ENCODE results near the gene PRND. TPM values are rescaled to one million over a fixed set of nuclear protein-coding genes. Genes with fewer than 3 reads are reported as not detected.
"Not testable (repeated sequence)": the region's sequence is repeated elsewhere in the genome, so short reads cannot be mapped to it uniquely, and the experiment has no call there.

PRND gene
- total RNA-seq, 1 experiment from 2014 or later = not detected

GRCh38 chr20:4765681-4766080 lies 44.0 kb downstream of the PRND start:
- DNase-seq (ENCODE audit: low read depth, low spot score) = no peak
- in situ Hi-C loops (cut with HindIII; ENCODE audit: low pct_unique_long_range_greater_than_20kb, low sequenced_read_pairs) = no loop called here

- no peak for DNase-seq (ENCODE audit: low read depth, low spot score)
- in situ Hi-C loops (cut with HindIII; ENCODE audit: low pct_unique_long_range_greater_than_20kb, low sequenced_read_pairs) = no loop called here
Measured at GRCh38 chr20:4766631-4767030, 44.9 kb downstream of the PRND start.

DNA sequence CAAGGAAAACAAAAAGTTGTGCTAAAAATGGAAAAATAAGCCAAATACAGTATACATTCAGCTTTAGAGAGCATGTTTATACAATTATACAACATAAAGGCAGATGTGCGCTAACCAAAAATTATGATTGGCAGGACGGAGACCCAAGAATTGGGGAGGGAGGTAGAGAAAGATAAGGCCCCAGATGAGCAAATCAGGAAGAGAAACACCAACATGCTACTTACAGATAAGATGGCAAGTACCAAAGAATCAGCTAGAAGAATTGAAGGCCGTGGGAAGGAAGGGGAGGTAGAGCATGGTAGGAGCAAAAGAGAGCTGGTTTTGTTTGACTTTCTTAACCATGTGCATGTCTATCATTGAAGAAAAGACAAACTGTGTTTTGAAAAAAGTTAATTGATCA lies 45.4 kb downstream of the PRND start:
- in situ Hi-C loops (cut with HindIII; ENCODE audit: low pct_unique_long_range_greater_than_20kb, low sequenced_read_pairs) = no loop called here
- DNase-seq (ENCODE audit: low read depth, low spot score) = no peak

GRCh38 chr20:4769328-4769727 lies 47.6 kb downstream of the PRND start:
- in situ Hi-C loops (cut with HindIII; ENCODE audit: low pct_unique_long_range_greater_than_20kb, low sequenced_read_pairs) = no loop called here
- no peak for DNase-seq (ENCODE audit: low read depth, low spot score)

GRCh38 chr20:4770026-4770425 lies 48.3 kb downstream of the PRND start:
- in situ Hi-C loops (cut with HindIII; ENCODE audit: low pct_unique_long_range_greater_than_20kb, low sequenced_read_pairs) = no loop called here
- DNase-seq (ENCODE audit: low read depth, low spot score) = no peak

DNA sequence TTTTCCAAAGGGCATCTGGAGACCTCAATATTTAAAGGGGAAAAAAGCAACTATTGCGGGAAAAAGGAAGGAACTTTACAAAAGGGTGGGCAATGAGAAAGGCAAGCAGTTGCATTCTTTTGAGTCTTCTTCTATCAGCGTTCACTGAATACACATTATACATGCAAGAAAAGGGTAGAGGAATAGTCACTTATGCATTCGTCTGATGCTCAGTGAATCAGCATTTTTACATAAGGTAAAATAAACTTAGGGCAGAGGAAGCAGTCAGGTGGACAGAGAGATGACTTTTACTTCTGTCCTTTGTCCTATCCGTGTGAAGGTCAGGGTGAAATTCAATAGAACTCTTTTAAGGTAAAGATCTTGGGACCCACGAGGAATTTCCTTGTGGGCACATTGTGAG lies 49.3 kb downstream of the PRND start:
- DNase-seq (ENCODE audit: low read depth, low spot score) = no peak
- in situ Hi-C loops (cut with HindIII; ENCODE audit: low pct_unique_long_range_greater_than_20kb, low sequenced_read_pairs) = no loop called here

- no peak for DNase-seq (ENCODE audit: low read depth, low spot score)
- in situ Hi-C loops (cut with HindIII; ENCODE audit: low pct_unique_long_range_greater_than_20kb, low sequenced_read_pairs) = no loop called here
Measured at GRCh38 chr20:4772132-4772531, 50.4 kb downstream of the PRND start.

DNA sequence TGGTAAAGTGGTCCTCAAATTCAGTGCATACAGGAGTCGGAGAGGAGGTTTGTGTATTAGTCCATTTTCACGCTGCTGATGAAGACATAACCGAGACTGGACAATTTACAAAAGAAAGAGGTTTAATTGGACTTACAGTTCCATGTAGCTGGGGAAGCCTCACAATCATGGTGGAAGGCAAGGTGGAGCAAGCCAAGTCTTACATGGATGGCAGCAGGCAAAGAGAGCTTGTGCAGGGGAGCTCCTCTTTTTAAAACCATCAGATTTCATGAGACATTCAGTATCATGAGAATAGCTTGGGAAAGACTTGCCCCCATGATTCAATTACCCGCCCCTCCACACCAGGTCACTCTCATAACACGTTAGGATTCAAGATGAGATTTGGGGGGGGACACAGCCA lies 51.3 kb downstream of the PRND start:
- DNase-seq (ENCODE audit: low read depth, low spot score); in situ Hi-C loops (cut with HindIII; ENCODE audit: low pct_unique_long_range_greater_than_20kb, low sequenced_read_pairs): not testable (repeated sequence)

GRCh38 chr20:4773736-4774135 lies 52.0 kb downstream of the PRND start:
- in situ Hi-C loops (cut with HindIII; ENCODE audit: low pct_unique_long_range_greater_than_20kb, low sequenced_read_pairs) = no loop called here
- no peak for DNase-seq (ENCODE audit: low read depth, low spot score)

GRCh38 chr20:4774207-4774606 lies 52.5 kb downstream of the PRND start:
- DNase-seq (ENCODE audit: low read depth, low spot score) = no peak
- in situ Hi-C loops (cut with HindIII; ENCODE audit: low pct_unique_long_range_greater_than_20kb, low sequenced_read_pairs) = no loop called here

DNA sequence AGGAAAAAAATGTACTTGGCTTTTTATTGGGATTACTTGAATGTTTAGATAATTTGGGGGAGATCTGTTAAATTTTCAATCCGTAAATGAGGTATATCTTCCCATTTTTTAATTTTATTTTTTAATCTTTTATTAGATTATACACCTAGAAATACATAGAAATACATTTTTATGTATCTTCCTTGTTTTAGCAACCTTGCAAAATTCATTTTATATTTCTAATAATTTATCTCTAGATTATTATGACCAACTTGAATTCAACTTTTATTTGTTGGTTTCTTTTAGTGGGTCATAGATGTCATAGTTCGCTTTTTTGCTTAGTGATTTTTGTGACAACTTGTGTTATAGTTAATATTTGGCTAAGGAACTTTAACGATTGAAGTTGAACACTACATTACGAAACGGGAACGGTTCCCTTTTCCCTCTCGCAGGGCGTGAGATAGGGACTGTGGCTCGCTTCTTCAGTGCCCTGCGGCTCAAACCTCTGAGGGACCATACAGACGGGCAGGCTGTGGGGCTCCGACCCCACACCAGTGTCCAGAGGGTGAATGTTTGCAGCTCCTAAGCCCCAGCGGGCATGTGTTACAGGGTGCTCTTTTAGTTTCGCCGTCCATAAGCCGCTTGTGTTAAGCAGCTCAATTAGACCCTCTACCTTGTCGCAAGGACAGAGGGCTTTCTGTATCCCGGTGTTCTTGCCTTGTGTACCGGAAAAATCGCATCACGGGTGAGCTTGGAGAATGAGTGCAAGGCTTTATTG lies 53.8 kb downstream of the PRND start:
- in situ Hi-C loops (cut with HindIII; ENCODE audit: low pct_unique_long_range_greater_than_20kb, low sequenced_read_pairs) = no loop called here
- DNase-seq (ENCODE audit: low read depth, low spot score) = no peak

GRCh38 chr20:4776079-4776630 lies 54.4 kb downstream of the PRND start:
- in situ Hi-C loops (cut with HindIII; ENCODE audit: low pct_unique_long_range_greater_than_20kb, low sequenced_read_pairs) = no loop called here
- DNase-seq (ENCODE audit: low read depth, low spot score) = no peak

Other genes starting within 250 kb of the PRND start
- 120 and 122 TPM in 2 replicates for gene PRNP, start 35.5 kb upstream of the PRND start, total RNA-seq (2014; rRNA removed; shearing (Covaris generic))
- gene RASSF2, start 101.7 kb downstream of the PRND start, total RNA-seq (2014; rRNA removed; shearing (Covaris generic)) = 21.4 and 23.2 TPM in 2 replicates